IMR-90 (cell line): ENCODE data around the gene DIPK1B. TPM values are rescaled to one million over a fixed set of nuclear protein-coding genes. Genes with fewer than 3 reads are reported as not detected.

Experiments
- ATAC-seq: fragments of 200-7000 bp; cut with Tn5 transposase; 2 replicates; pipeline ENCODE4 v1.9.1; 2020; ENCODE audit warnings: low read depth, mild to moderate bottlenecking, moderate library complexity
- BruUV-seq: library from RNA; stranded (reverse); fragments of 400-500 nt; replicated peaks from 2 replicates; lab custom pipeline; 2021; lab: Mats Ljungman, UMichigan
- CTCF ChIA-PET: fragments of 300-600 bp; formaldehyde crosslinking; extraction: SDS; loops from one replicate; lab custom pipeline; 2021; ENCODE audit warnings: antibody characterized with exemption; lab: Yijun Ruan, JAX
- POLR2A ChIA-PET: fragments of 300-600 bp; sonication (Branson Sonifier 250); formaldehyde crosslinking; loops from one replicate; lab custom pipeline; 2022; ENCODE audit warnings: antibody characterized with exemption; ENCODE audit not compliant: unreplicated experiment; lab: Charles Lee
- DNase-seq: peaks from one replicate; pipeline ENCODE4 v3.0.0; 2013
- H2AFZ ChIP-seq: replicated peaks from 2 replicates; pipeline ENCODE3; 2013; ENCODE audit warnings: low read length, mild to moderate bottlenecking; ENCODE audit not compliant: poor library complexity
- H2AK5ac ChIP-seq: 2 replicates; pipeline ENCODE4 v1.6.1; 2013; ENCODE audit warnings: low read depth, low read length, inconsistent platforms
- H2AK9ac ChIP-seq: replicated peaks from 2 replicates; pipeline ENCODE3; 2013; ENCODE audit warnings: mild to moderate bottlenecking, low read depth, low read length, moderate library complexity; ENCODE audit not compliant: poor library complexity
- H2BK120ac ChIP-seq: 2 replicates; pipeline ENCODE4 v1.6.1; 2013; ENCODE audit warnings: low read depth, low read length, inconsistent platforms
- H2BK15ac ChIP-seq: 3 replicates; pipeline ENCODE4 v1.6.1; 2013; ENCODE audit warnings: low read depth, low read length, inconsistent platforms
- H2BK20ac ChIP-seq: 2 replicates; pipeline ENCODE4 v1.6.1; 2013; ENCODE audit warnings: low read depth, mild to moderate bottlenecking, inconsistent platforms, low read length, moderate library complexity
- H2BK5ac ChIP-seq: 2 replicates; pipeline ENCODE4 v1.6.1; 2013; ENCODE audit warnings: mild to moderate bottlenecking, low read depth, low read length, inconsistent platforms; ENCODE audit not compliant: poor library complexity, severe bottlenecking
- H3K14ac ChIP-seq: replicated peaks from 2 replicates; pipeline ENCODE4 v1.6.1; 2013; ENCODE audit warnings: low read depth, low read length, inconsistent platforms
- H3K18ac ChIP-seq: 2 replicates; pipeline ENCODE4 v1.6.1; 2013; ENCODE audit warnings: low read depth, low read length, control low read depth
- H3K23ac ChIP-seq: 2 replicates; pipeline ENCODE4 v1.6.1; 2013; ENCODE audit warnings: low read depth, low read length, inconsistent platforms
- H3K27ac ChIP-seq: 2 replicates; pipeline ENCODE4 v1.5.1; 2013; ENCODE audit warnings: mild to moderate bottlenecking, control low read depth, low read length; ENCODE audit not compliant: insufficient read depth
- H3K27me3 ChIP-seq: 2 replicates; pipeline ENCODE4 v1.6.1; 2013; ENCODE audit warnings: low read length; ENCODE audit not compliant: control insufficient read depth, insufficient read depth
- H3K36me3 ChIP-seq: 2 replicates; pipeline ENCODE4 v1.6.1; 2013; ENCODE audit warnings: low read length, mixed read lengths; ENCODE audit not compliant: control insufficient read depth, insufficient read depth
- H3K4ac ChIP-seq: 2 replicates; pipeline ENCODE4 v1.6.1; 2013; ENCODE audit warnings: low read depth, low read length, inconsistent platforms
- H3K4me1 ChIP-seq: 2 replicates; pipeline ENCODE4 v1.6.1; 2013; ENCODE audit warnings: low read length, mixed read lengths; ENCODE audit not compliant: control insufficient read depth, insufficient read depth
- H3K4me2 ChIP-seq: 2 replicates; pipeline ENCODE4 v1.6.1; 2013; ENCODE audit warnings: low read depth, mild to moderate bottlenecking, control low read depth, low read length, moderate library complexity
- H3K4me3 ChIP-seq: 2 replicates; pipeline ENCODE4 v1.5.1; 2013; ENCODE audit warnings: low read depth, mild to moderate bottlenecking, control low read depth, low read length, moderate library complexity; ENCODE audit not compliant: insufficient read depth
- H3K56ac ChIP-seq: 2 replicates; pipeline ENCODE4 v1.6.1; 2013; ENCODE audit warnings: low read length, inconsistent platforms; ENCODE audit not compliant: insufficient read depth; ENCODE audit errors: extremely low read depth
- H3K79me1 ChIP-seq, 2 experiments: 2 replicates each; pipeline ENCODE4 v1.6.1; 2013; ENCODE audit warnings: low read length in 2 of 2, inconsistent platforms in 1 of 2, low read depth in 1 of 2
- H3K9ac ChIP-seq: 2 replicates; pipeline ENCODE4 v1.6.1; 2013; ENCODE audit warnings: low read depth, low read length, control low read depth
- H3K9me1 ChIP-seq: 2 replicates; pipeline ENCODE4 v1.6.1; 2013; ENCODE audit warnings: low read length, inconsistent platforms; ENCODE audit not compliant: insufficient read depth
- H3K9me3 ChIP-seq: 2 replicates; pipeline ENCODE4 v1.6.1; 2013; ENCODE audit warnings: low read length; ENCODE audit not compliant: control insufficient read depth, insufficient read depth
- H4K20me1 ChIP-seq: 2 replicates; pipeline ENCODE4 v1.6.1; 2013; ENCODE audit warnings: low read length, inconsistent platforms; ENCODE audit not compliant: insufficient read depth
- H4K5ac ChIP-seq: 2 replicates; pipeline ENCODE4 v1.6.1; 2013; ENCODE audit warnings: mild to moderate bottlenecking, low read depth, low read length, control low read depth
- H4K8ac ChIP-seq, 2 experiments: 2 replicates each; pipeline ENCODE4 v1.6.1; 2013; ENCODE audit warnings: low read depth in 2 of 2, low read length in 2 of 2, control low read depth in 1 of 2, inconsistent platforms in 1 of 2
- H4K91ac ChIP-seq: 2 replicates; pipeline ENCODE4 v1.6.1; 2013; ENCODE audit warnings: low read depth, low read length, inconsistent platforms; ENCODE audit not compliant: insufficient read depth
- CEBPB ChIP-seq: IDR thresholded peaks from 2 replicates; pipeline ENCODE4 v1.6.1; 2012; ENCODE audit warnings: low read depth, low read length, improper control_type of control experiment
- CHD1 ChIP-seq: IDR thresholded peaks from 2 replicates; pipeline ENCODE4 v1.6.1; 2012; ENCODE audit warnings: low read depth, low read length, improper control_type of control experiment
- ELK1 ChIP-seq: fragments of 150-350 bp; IDR thresholded peaks from 2 replicates; pipeline ENCODE4 v1.6.1; 2016; ENCODE audit warnings: low read depth, mild to moderate bottlenecking, low read length, moderate library complexity, borderline replicate concordance
- FOS ChIP-seq: fragments of 150-350 bp; IDR thresholded peaks from 2 replicates; pipeline ENCODE4 v1.6.1; 2016; ENCODE audit warnings: low read depth, low read length
- MAFK ChIP-seq: IDR thresholded peaks from 2 replicates; pipeline ENCODE4 v1.6.1; 2012; ENCODE audit warnings: low read depth, low read length, improper control_type of control experiment
- MAZ ChIP-seq: IDR thresholded peaks from 2 replicates; pipeline ENCODE4 v1.6.1; 2012; ENCODE audit warnings: low read depth, mild to moderate bottlenecking, low read length, improper control_type of control experiment, moderate library complexity, borderline replicate concordance
- MXI1 ChIP-seq: IDR thresholded peaks from 2 replicates; pipeline ENCODE4 v1.6.1; 2012; ENCODE audit warnings: low read depth, mild to moderate bottlenecking, low read length, moderate library complexity, borderline replicate concordance
- NFE2L2 ChIP-seq: fragments of 150-350 bp; IDR thresholded peaks from 2 replicates; pipeline ENCODE4 v1.6.1; 2016; ENCODE audit warnings: low read depth, mild to moderate bottlenecking, low read length
- POLR2A ChIP-seq: IDR thresholded peaks from 2 replicates; pipeline ENCODE4 v1.6.1; 2012; ENCODE audit warnings: mild to moderate bottlenecking, low read depth, low read length
- RAD21 ChIP-seq: IDR thresholded peaks from 2 replicates; pipeline ENCODE4 v1.6.1; 2012; ENCODE audit warnings: low read length, improper control_type of control experiment
- RCOR1 ChIP-seq: IDR thresholded peaks from 2 replicates; pipeline ENCODE4 v1.6.1; 2012; ENCODE audit warnings: mild to moderate bottlenecking, low read length, improper control_type of control experiment; ENCODE audit not compliant: insufficient replicate concordance
- RFX5 ChIP-seq: IDR thresholded peaks from 2 replicates; pipeline ENCODE4 v1.8.0; 2012; ENCODE audit warnings: low read depth, mild to moderate bottlenecking, low read length, moderate library complexity
- SMC3 ChIP-seq: fragments of 150-350 bp; IDR thresholded peaks from 2 replicates; pipeline ENCODE4 v1.6.1; 2016; ENCODE audit warnings: low read depth, mild to moderate bottlenecking, antibody characterized with exemption, low read length, moderate library complexity
- USF2 ChIP-seq: fragments of 150-350 bp; IDR thresholded peaks from 2 replicates; pipeline ENCODE4 v1.6.1; 2017; ENCODE audit warnings: mild to moderate bottlenecking, antibody characterized with exemption, low read length, low read depth
- WGBS, 2 experiments: methylation state at CpG; one replicate each; pipeline versions ENCODE4 v1.1.5 to v1.1.7; 2013; ENCODE audit warnings: missing lambda C conversion rate in 2 of 2; ENCODE audit not compliant: insufficient read length in 1 of 2; ENCODE audit errors: extremely low coverage in 2 of 2; 5-methylcytosine and 5-hydroxymethylcytosine counted together
- dilution Hi-C: fragments of 300-500 bp; cut with HindIII; formaldehyde crosslinking; loops from one replicate; pipeline ENCODE4 v1.14.3; 2018; ENCODE audit warnings: low sequenced_read_pairs; ENCODE audit not compliant: unreplicated experiment
- in situ Hi-C: fragments of 300-500 bp; cut with MboI; formaldehyde crosslinking; loops from 3 replicates; pipeline ENCODE4 v1.14.3; 2019; ENCODE audit warnings: low sequenced_read_pairs, inconsistent platforms, mixed read lengths
- intact Hi-C: fragments of 100-400 bp; cut with micrococcal nuclease; formaldehyde crosslinking; loops from 2 replicates; pipeline ENCODE4 v1.10.0; 2022
- polyA plus RNA-seq, 3 experiments: library from polyadenylated mRNA; depleted of rRNA; stranded (reverse); fragments of >200 nt; gene quantifications; 2 replicates each; pipeline ENCODE4 v1.2.3, GENCODE V29; 2012; ENCODE audit warnings: low replicate concordance in 1 of 3
- total RNA-seq: library from RNA; depleted of rRNA; stranded (reverse); fragments of >200 nt; gene quantifications from 2 replicates; pipeline ENCODE4 v1.2.3, GENCODE V29; 2012
- TF ChIP-seq, protein P1 (sequence below): conservative IDR thresholded peaks from 2 replicates; pipeline ENCODE4 v1.5.1; 2012; ENCODE audit warnings: mild to moderate bottlenecking, low read depth, low read length, improper control_type of control experiment

DIPK1B gene
- total and polyA plus RNA-seq, 2 of the 4 experiments (the other 2 are of a cell fraction), result 3.4 to 7.1 TPM

GRCh38 chr9:136721339-136722092 is 9.1 kb downstream of the DIPK1B start:
- no peak overlapping the region; the same call in 1 of the 2 replicates for H3K14ac ChIP-seq
- no peak overlapping the region for H3K4ac ChIP-seq
- H3K27ac ChIP-seq, result no peak overlapping the region
- H3K36me3 ChIP-seq, result peaks cover 47% of the 10 kb centered on the region
- H3K23ac ChIP-seq, result no peak overlapping the region
- H2AK5ac ChIP-seq, result peak overlapping the region; percentile 8; the same call in 1 of the 2 replicates
- peak; percentile 80 for DNase-seq
- 78% methylated on average over 12 of the region's 30 CpGs; no CpG with 5 or more reads in 1 of the 2 experiments for WGBS, 2 experiments
- no peak overlapping the region for H3K4me3 ChIP-seq
- H3K9me1 ChIP-seq, result peaks cover 16% of the 10 kb centered on the region
- H3K79me1 ChIP-seq, result peaks cover 8 to 37% of the 10 kb centered on the region in 2 experiments
- ChIA-PET POLR2A (interaction anchor here (0.6 kb wide), 1 partner anchor 200 kb away, joined by 3 read pairs; no protein-coding TSS in a partner anchor), CTCF (no interaction called here)
- no peak overlapping the region for H4K8ac ChIP-seq
- no peaks in the 10 kb centered on the region for H3K9me3 ChIP-seq
- no peak overlapping the region for H2BK120ac ChIP-seq
- H2BK5ac ChIP-seq, result no peak overlapping the region
- BruUV-seq, result no TSS peak
- ATAC-seq, result peak; percentile 45
- H3K4me2 ChIP-seq, result no peak overlapping the region
- peaks cover 67% of the 10 kb centered on the region for H4K20me1 ChIP-seq
- H3K4me1 ChIP-seq, result peaks cover 19% of the 10 kb centered on the region
- no peak overlapping the region for H4K5ac ChIP-seq
- H2AFZ ChIP-seq, result peak overlapping the region; percentile 58
- H3K27me3 ChIP-seq, result no peaks in the 10 kb centered on the region
- no peak overlapping the region for H4K91ac ChIP-seq
- in situ Hi-C loops (no loop called here), dilution Hi-C loops (no loop called here), intact Hi-C loops (no loop called here)
- H2BK20ac ChIP-seq, result no peak overlapping the region
- no peak overlapping the region for H3K56ac ChIP-seq
- H3K9ac ChIP-seq, result no peak overlapping the region
- peak overlapping the region; percentile 78 for H2AK9ac ChIP-seq
- no peak overlapping the region for H2BK15ac ChIP-seq
- H3K18ac ChIP-seq, result no peak overlapping the region
- TF ChIP-seq MXI1, result no peak
- TF ChIP-seq POLR2A, result no peak
- no peak for TF ChIP-seq USF2
- TF ChIP-seq MAFK, result peak; percentile 4; the same call in 1 of the 2 replicates
- TF ChIP-seq RCOR1, result no peak
- 0 out of 2 replicates have a peak, but pooled peaks have one; percentile 31 for TF ChIP-seq FOS
- TF ChIP-seq RAD21, result no peak
- TF ChIP-seq ELK1, result no peak
- TF ChIP-seq, protein P1, sequence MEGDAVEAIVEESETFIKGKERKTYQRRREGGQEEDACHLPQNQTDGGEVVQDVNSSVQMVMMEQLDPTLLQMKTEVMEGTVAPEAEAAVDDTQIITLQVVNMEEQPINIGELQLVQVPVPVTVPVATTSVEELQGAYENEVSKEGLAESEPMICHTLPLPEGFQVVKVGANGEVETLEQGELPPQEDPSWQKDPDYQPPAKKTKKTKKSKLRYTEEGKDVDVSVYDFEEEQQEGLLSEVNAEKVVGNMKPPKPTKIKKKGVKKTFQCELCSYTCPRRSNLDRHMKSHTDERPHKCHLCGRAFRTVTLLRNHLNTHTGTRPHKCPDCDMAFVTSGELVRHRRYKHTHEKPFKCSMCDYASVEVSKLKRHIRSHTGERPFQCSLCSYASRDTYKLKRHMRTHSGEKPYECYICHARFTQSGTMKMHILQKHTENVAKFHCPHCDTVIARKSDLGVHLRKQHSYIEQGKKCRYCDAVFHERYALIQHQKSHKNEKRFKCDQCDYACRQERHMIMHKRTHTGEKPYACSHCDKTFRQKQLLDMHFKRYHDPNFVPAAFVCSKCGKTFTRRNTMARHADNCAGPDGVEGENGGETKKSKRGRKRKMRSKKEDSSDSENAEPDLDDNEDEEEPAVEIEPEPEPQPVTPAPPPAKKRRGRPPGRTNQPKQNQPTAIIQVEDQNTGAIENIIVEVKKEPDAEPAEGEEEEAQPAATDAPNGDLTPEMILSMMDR, result no peak
- TF ChIP-seq CHD1, result no peak
- peak; percentile 52; the same call in 1 of the 2 replicates for TF ChIP-seq MAZ
- no peak for TF ChIP-seq RFX5
- no peak for TF ChIP-seq NFE2L2
- TF ChIP-seq CEBPB, result no peak
- no peak for TF ChIP-seq SMC3
